SK-N-MC (cell line): ENCODE results near the gene ARPP19.

ENCODE experiments used
- EZH2 ChIP-seq: fragments of 200-600 bp; sonication (generic); IDR thresholded peaks from one replicate; pipeline ENCODE4 v1.6.1; 2017; ENCODE audit warnings: antibody characterized with exemption
- POLR2AphosphoS5 ChIP-seq: IDR thresholded peaks from 2 replicates; pipeline ENCODE4 v1.6.1; 2012; ENCODE audit warnings: mild to moderate bottlenecking, low read depth, low read length, borderline replicate concordance

- TF ChIP-seq EZH2, result no peak
- TF ChIP-seq POLR2AphosphoS5, result no peak
Observed at GRCh38 chr15:52579852-52580251, 11.0 kb upstream of the ARPP19 start.
